WTC11 (cell line): ENCODE results near the gene DNMT3A. TPM values are rescaled to one million over a fixed set of nuclear protein-coding genes. Genes with fewer than 3 reads are reported as not detected.

ENCODE experiments used
- ATAC-seq: fragments of 200-7000 bp; cut with Tn5 transposase; 2 replicates; pipeline ENCODE4 v1.10.0; 2021; ENCODE audit warnings: mild to moderate bottlenecking, moderate library complexity
- CTCF ChIA-PET: fragments of 300-600 bp; sonication (Branson Sonifier 250); formaldehyde crosslinking; loops from one replicate; lab custom pipeline; 2021; ENCODE audit warnings: antibody characterized with exemption; lab: Charles Lee
- POLR2A ChIA-PET: fragments of 350-600 bp; sonication (Branson Sonifier 250); formaldehyde crosslinking; loops from one replicate; lab custom pipeline; 2021; ENCODE audit warnings: antibody characterized with exemption; lab: Charles Lee
- DNase-seq: peaks from one replicate; pipeline ENCODE4 v3.0.0; 2021; ENCODE audit warnings: low spot score
- H3K27ac Mint-ChIP-seq: 2 replicates; pipeline ENCODE4 v1.8.0; 2021; ENCODE audit warnings: mixed read lengths
- H3K27me3 Mint-ChIP-seq: 2 replicates; pipeline ENCODE4 v1.8.0; 2021; ENCODE audit warnings: low read depth, mild to moderate bottlenecking, moderate library complexity, mixed read lengths
- H3K36me3 Mint-ChIP-seq: 2 replicates; pipeline ENCODE4 v1.8.0; 2021; ENCODE audit warnings: mixed read lengths
- H3K4me1 Mint-ChIP-seq: 2 replicates; pipeline ENCODE4 v1.8.0; 2022; ENCODE audit warnings: mixed read lengths
- H3K4me3 Mint-ChIP-seq: 2 replicates; pipeline ENCODE4 v1.8.0; 2021; ENCODE audit warnings: mild to moderate bottlenecking, moderate library complexity, mixed read lengths
- H3K9me3 Mint-ChIP-seq: 2 replicates; pipeline ENCODE4 v1.8.0; 2021; ENCODE audit warnings: mixed read lengths
- CREB1 ChIP-seq: sonication (generic); formaldehyde crosslinking; IDR thresholded peaks from 2 replicates; pipeline ENCODE4 v1.8.0; 2023; ENCODE audit warnings: mild to moderate bottlenecking, missing genetic modification reagents
- CREM ChIP-seq: sonication (generic); formaldehyde crosslinking; IDR thresholded peaks from 2 replicates; pipeline ENCODE4 v1.8.1; 2022; ENCODE audit warnings: mild to moderate bottlenecking, missing genetic modification reagents, moderate library complexity
- FOXJ3 ChIP-seq: sonication (generic); formaldehyde crosslinking; IDR thresholded peaks from 2 replicates; pipeline ENCODE4 v1.9.0; 2021; ENCODE audit warnings: missing genetic modification reagents, mild to moderate bottlenecking, borderline replicate concordance
- FOXP1 ChIP-seq: sonication (generic); formaldehyde crosslinking; IDR thresholded peaks from 2 replicates; pipeline ENCODE4 v1.8.0; 2022; ENCODE audit warnings: missing genetic modification reagents, mild to moderate bottlenecking, moderate library complexity, borderline replicate concordance
- GABPB1 ChIP-seq: sonication (generic); formaldehyde crosslinking; IDR thresholded peaks from 2 replicates; pipeline ENCODE4 v1.8.1; 2023; ENCODE audit warnings: mild to moderate bottlenecking, missing genetic modification reagents
- JUN ChIP-seq: sonication (generic); formaldehyde crosslinking; IDR thresholded peaks from 2 replicates; pipeline ENCODE4 v1.8.0; 2023; ENCODE audit warnings: mild to moderate bottlenecking, missing genetic modification reagents
- NFYB ChIP-seq: sonication (generic); formaldehyde crosslinking; conservative IDR thresholded peaks from 2 replicates; pipeline ENCODE4 v1.8.0; 2022; ENCODE audit warnings: low read depth, missing genetic modification reagents
- OVOL2 ChIP-seq: fragments of 250-450 bp; sonication (Bioruptor Pico); IDR thresholded peaks from 2 replicates; pipeline ENCODE4 v1.9.0; 2021; ENCODE audit warnings: mild to moderate bottlenecking, borderline replicate concordance
- SMAD4 ChIP-seq: sonication (generic); formaldehyde crosslinking; IDR thresholded peaks from 2 replicates; pipeline ENCODE4 v1.8.0; 2022; ENCODE audit warnings: mild to moderate bottlenecking, missing genetic modification reagents
- SP1 ChIP-seq: sonication (generic); formaldehyde crosslinking; conservative IDR thresholded peaks from 2 replicates; pipeline ENCODE4 v1.8.1; 2022; ENCODE audit warnings: missing genetic modification reagents
- TCF7 ChIP-seq: sonication (generic); formaldehyde crosslinking; IDR thresholded peaks from 2 replicates; pipeline ENCODE4 v1.8.0; 2022; ENCODE audit warnings: mild to moderate bottlenecking, low read depth, missing genetic modification reagents, moderate library complexity
- TP53 ChIP-seq: sonication (generic); formaldehyde crosslinking; IDR thresholded peaks from 2 replicates; pipeline ENCODE4 v1.8.1; 2023; ENCODE audit warnings: mild to moderate bottlenecking, missing genetic modification reagents
- ZBTB21 ChIP-seq: sonication (generic); formaldehyde crosslinking; IDR thresholded peaks from 2 replicates; pipeline ENCODE4 v1.8.1; 2023; ENCODE audit warnings: mild to moderate bottlenecking, missing genetic modification reagents, borderline replicate concordance
- ZNF232 ChIP-seq: sonication (generic); formaldehyde crosslinking; IDR thresholded peaks from 2 replicates; pipeline ENCODE4 v1.8.0; 2022; ENCODE audit warnings: mild to moderate bottlenecking, missing genetic modification reagents
- total RNA-seq: library from RNA; stranded (reverse); gene quantifications from 3 replicates; pipeline ENCODE4 v1.2.3, GENCODE V29; 2021
- TF ChIP-seq, protein P1 (sequence below): sonication (generic); formaldehyde crosslinking; IDR thresholded peaks from 2 replicates; pipeline ENCODE4 v1.8.1; 2022; ENCODE audit warnings: mild to moderate bottlenecking, moderate library complexity, missing genetic modification reagents
- TF ChIP-seq, protein P2 (sequence below): sonication (generic); formaldehyde crosslinking; IDR thresholded peaks from 2 replicates; pipeline ENCODE4 v1.8.0; 2022; ENCODE audit warnings: missing genetic modification reagents
- TF ChIP-seq, protein P3 (sequence below): sonication (generic); formaldehyde crosslinking; IDR thresholded peaks from 2 replicates; pipeline ENCODE4 v1.8.0; 2022; ENCODE audit warnings: mild to moderate bottlenecking, missing genetic modification reagents
- TF ChIP-seq, protein P4 (sequence below): sonication (generic); formaldehyde crosslinking; IDR thresholded peaks from 2 replicates; pipeline ENCODE4 v1.8.0; 2022; ENCODE audit warnings: mild to moderate bottlenecking, missing genetic modification reagents
- TF ChIP-seq, protein P5 (sequence below): fragments of 250-450 bp; sonication (Bioruptor Pico); IDR thresholded peaks from 2 replicates; pipeline ENCODE4 v1.9.0; 2021; ENCODE audit warnings: mild to moderate bottlenecking

The DNMT3A gene
- total RNA-seq, 1 experiment from 2014 or later = 154 TPM

DNA sequence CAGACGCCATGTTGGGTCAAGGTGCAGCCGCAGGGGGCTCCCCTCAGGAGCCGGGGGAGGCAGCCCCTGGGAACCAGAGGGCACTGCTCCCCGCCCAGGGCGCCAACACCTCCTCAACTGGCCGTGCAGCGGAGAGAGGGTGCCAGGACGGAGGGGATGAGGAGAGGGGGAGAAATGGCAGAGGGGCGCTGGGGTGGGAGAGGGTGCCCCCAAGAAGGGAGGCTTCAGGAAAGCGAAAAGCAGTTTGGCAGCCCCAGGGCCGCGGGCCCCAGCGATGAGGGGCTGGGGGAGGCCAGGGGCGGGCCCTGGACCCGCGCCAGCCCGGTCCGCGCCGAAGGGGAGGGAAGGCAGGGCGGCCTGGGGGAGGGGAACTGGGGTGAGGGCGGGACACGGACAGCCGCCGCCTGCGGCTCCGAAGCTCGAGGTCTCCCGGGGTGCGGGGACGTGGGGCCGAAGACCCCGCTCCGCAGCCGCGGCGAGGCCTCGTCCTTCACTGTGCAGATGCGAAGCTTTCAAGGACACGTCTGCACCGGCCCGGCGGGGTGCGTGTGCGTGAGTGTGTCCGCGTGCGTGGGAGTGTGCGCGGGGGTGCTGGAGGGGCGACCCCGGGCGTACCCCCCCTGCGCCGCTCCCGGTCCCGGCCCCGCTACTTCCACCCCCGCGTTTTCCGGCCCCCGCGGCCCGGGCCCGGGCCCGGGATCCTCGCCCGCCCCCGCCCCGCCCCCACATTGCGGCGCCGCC lies 1.4 kb downstream of the DNMT3A start:
- no peaks in the 10 kb centered on the region for H3K36me3 Mint-ChIP-seq
- H3K4me1 Mint-ChIP-seq = peaks cover 48% of the 10 kb centered on the region
- no peak for ATAC-seq
- ChIA-PET POLR2A (interaction anchor here (0.6 to 1.0 kb wide), 4 partner anchors 26 to 110 kb away, joined by 3 read pairs; no protein-coding TSS in a partner anchor), CTCF (interaction anchor here (0.9 to 8.8 kb wide), 13 partner anchors 12 to 324 kb away, joined by 3 to 74 read pairs (median 4); no protein-coding TSS in a partner anchor)
- DNase-seq = no peak
- no peaks in the 10 kb centered on the region for H3K9me3 Mint-ChIP-seq
- no peak overlapping the region for H3K27ac Mint-ChIP-seq
- peak overlapping the region; percentile 64 for H3K4me3 Mint-ChIP-seq
- TF ChIP-seq CREB1 (CRISPR knock-in tag) (no peak), FOXJ3 (CRISPR knock-in tag) (no peak), JUN (CRISPR knock-in tag) (no peak), NFYB (CRISPR knock-in tag) (no peak), FOXP1 (0 out of 2 replicates have a peak, but pooled peaks have one; percentile 2), TCF7 (CRISPR knock-in tag) (no peak), OVOL2 (no peak), ZBTB21 (CRISPR knock-in tag) (no peak), SP1 (CRISPR knock-in tag) (0 out of 2 replicates have a peak, but pooled peaks have one; percentile 23), TP53 (CRISPR knock-in tag) (no peak)
- TF ChIP-seq, protein P1, sequence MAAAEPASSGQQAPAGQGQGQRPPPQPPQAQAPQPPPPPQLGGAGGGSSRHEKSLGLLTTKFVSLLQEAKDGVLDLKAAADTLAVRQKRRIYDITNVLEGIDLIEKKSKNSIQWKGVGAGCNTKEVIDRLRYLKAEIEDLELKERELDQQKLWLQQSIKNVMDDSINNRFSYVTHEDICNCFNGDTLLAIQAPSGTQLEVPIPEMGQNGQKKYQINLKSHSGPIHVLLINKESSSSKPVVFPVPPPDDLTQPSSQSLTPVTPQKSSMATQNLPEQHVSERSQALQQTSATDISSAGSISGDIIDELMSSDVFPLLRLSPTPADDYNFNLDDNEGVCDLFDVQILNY = peak; percentile 30; the same call in 1 of the 2 replicates
- TF ChIP-seq, protein P2, sequence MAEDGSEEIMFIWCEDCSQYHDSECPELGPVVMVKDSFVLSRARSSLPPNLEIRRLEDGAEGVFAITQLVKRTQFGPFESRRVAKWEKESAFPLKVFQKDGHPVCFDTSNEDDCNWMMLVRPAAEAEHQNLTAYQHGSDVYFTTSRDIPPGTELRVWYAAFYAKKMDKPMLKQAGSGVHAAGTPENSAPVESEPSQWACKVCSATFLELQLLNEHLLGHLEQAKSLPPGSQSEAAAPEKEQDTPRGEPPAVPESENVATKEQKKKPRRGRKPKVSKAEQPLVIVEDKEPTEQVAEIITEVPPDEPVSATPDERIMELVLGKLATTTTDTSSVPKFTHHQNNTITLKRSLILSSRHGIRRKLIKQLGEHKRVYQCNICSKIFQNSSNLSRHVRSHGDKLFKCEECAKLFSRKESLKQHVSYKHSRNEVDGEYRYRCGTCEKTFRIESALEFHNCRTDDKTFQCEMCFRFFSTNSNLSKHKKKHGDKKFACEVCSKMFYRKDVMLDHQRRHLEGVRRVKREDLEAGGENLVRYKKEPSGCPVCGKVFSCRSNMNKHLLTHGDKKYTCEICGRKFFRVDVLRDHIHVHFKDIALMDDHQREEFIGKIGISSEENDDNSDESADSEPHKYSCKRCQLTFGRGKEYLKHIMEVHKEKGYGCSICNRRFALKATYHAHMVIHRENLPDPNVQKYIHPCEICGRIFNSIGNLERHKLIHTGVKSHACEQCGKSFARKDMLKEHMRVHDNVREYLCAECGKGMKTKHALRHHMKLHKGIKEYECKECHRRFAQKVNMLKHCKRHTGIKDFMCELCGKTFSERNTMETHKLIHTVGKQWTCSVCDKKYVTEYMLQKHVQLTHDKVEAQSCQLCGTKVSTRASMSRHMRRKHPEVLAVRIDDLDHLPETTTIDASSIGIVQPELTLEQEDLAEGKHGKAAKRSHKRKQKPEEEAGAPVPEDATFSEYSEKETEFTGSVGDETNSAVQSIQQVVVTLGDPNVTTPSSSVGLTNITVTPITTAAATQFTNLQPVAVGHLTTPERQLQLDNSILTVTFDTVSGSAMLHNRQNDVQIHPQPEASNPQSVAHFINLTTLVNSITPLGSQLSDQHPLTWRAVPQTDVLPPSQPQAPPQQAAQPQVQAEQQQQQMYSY (CRISPR knock-in tag) = peak; percentile 25; the same call in 1 of the 2 replicates
- TF ChIP-seq, all 79 proteins: peak for 4
- peaks cover 22% of the 10 kb centered on the region for H3K27me3 Mint-ChIP-seq

DNA sequence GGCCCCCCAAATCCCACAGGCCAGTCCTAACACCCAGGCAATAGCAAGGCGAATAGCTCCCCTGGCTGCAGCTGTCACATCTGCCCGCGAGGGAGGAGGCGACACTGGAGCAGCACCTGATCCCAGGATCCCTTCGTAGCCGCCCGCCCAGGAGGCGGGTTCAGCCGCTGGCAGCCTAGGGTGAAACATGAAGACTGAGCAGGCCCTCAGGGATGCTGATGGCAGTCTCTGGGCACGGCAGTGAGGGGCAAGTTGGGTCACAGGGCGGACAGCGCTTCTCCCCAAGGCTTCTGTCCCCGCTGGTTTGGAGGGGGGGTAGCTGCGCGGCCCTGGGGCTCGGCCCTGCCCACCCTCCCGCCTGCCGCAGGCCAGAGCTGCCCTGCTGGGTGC lies 1.9 kb downstream of the DNMT3A start:
- CTCF ChIA-PET = interaction anchor here (0.7 to 8.8 kb wide), 16 partner anchors 11 to 325 kb away, joined by 3 to 74 read pairs (median 4); no protein-coding TSS in a partner anchor
- H3K9me3 Mint-ChIP-seq = no peaks in the 10 kb centered on the region
- H3K4me3 Mint-ChIP-seq = peak overlapping the region; percentile 64
- TF ChIP-seq ZNF232 (no peak), GABPB1 (CRISPR knock-in tag) (no peak), CREM (no peak), SMAD4 (CRISPR knock-in tag) (no peak), SP1 (CRISPR knock-in tag) (0 out of 2 replicates have a peak, but pooled peaks have one; percentile 37), ZBTB21 (CRISPR knock-in tag) (peak; percentile 35; the same call in 1 of the 2 replicates)
- TF ChIP-seq, protein P3, sequence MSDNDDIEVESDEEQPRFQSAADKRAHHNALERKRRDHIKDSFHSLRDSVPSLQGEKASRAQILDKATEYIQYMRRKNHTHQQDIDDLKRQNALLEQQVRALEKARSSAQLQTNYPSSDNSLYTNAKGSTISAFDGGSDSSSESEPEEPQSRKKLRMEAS (CRISPR knock-in tag) = no peak
- TF ChIP-seq, protein P4, sequence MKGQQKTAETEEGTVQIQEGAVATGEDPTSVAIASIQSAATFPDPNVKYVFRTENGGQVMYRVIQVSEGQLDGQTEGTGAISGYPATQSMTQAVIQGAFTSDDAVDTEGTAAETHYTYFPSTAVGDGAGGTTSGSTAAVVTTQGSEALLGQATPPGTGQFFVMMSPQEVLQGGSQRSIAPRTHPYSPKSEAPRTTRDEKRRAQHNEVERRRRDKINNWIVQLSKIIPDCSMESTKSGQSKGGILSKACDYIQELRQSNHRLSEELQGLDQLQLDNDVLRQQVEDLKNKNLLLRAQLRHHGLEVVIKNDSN (CRISPR knock-in tag) = no peak
- TF ChIP-seq, protein P5, sequence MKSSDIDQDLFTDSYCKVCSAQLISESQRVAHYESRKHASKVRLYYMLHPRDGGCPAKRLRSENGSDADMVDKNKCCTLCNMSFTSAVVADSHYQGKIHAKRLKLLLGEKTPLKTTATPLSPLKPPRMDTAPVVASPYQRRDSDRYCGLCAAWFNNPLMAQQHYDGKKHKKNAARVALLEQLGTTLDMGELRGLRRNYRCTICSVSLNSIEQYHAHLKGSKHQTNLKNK (CRISPR knock-in tag) = no peak
- TF ChIP-seq, all 79 proteins: peak for 2
- DNase-seq = peak; percentile 57
- H3K27me3 Mint-ChIP-seq = peaks cover 19% of the 10 kb centered on the region
- H3K36me3 Mint-ChIP-seq = no peaks in the 10 kb centered on the region
- no peak overlapping the region for H3K27ac Mint-ChIP-seq
- peak; percentile 5; the same call in 1 of the 2 replicates for ATAC-seq
- POLR2A ChIA-PET = interaction anchor here (0.5 to 1.0 kb wide), 5 partner anchors 25 to 810 kb away, joined by 3 to 4 read pairs (median 3); no protein-coding TSS in a partner anchor
- peaks cover 54% of the 10 kb centered on the region for H3K4me1 Mint-ChIP-seq
